Osteoblast (primary cell): ENCODE data around the gene SURF2. TPM values are rescaled to one million over a fixed set of nuclear protein-coding genes. Genes with fewer than 3 reads are reported as not detected.

Source experiments
- DNase-seq: peaks from one replicate; pipeline ENCODE4 v3.0.0; 2011; ENCODE audit warnings: low spot score, mixed read lengths; ENCODE audit not compliant: insufficient read length; ENCODE audit errors: missing footprints
- H2AFZ ChIP-seq: 2 replicates; pipeline ENCODE4 v1.6.0; 2011; ENCODE audit warnings: mild to moderate bottlenecking, low read length
- H3K27ac ChIP-seq: 2 replicates; pipeline ENCODE4 v1.5.1; 2011; ENCODE audit warnings: mild to moderate bottlenecking, low read depth, low read length, moderate library complexity
- H3K27me3 ChIP-seq: 2 replicates; pipeline ENCODE4 v1.6.0; 2012; ENCODE audit warnings: mild to moderate bottlenecking, control low read depth, inconsistent platforms, low read length, moderate library complexity; ENCODE audit not compliant: insufficient read depth
- H3K36me3 ChIP-seq: 2 replicates; pipeline ENCODE4 v1.5.1; 2011; ENCODE audit warnings: mild to moderate bottlenecking, low read length, control low read depth, moderate library complexity; ENCODE audit not compliant: insufficient read depth
- H3K4me1 ChIP-seq: 2 replicates; pipeline ENCODE4 v1.5.1; 2011; ENCODE audit warnings: mild to moderate bottlenecking, low read length, control low read depth, moderate library complexity; ENCODE audit not compliant: insufficient read depth
- H3K4me2 ChIP-seq: 2 replicates; pipeline ENCODE4 v1.6.0; 2011; ENCODE audit warnings: mild to moderate bottlenecking, low read length; ENCODE audit not compliant: insufficient read depth
- H3K4me3 ChIP-seq: fragments of 200-600 bp; sonication (generic); 3 replicates; pipeline ENCODE4 v1.5.1; 2012; ENCODE audit warnings: mild to moderate bottlenecking, low read length, inconsistent platforms; ENCODE audit not compliant: insufficient read depth
- H3K79me2 ChIP-seq: 2 replicates; pipeline ENCODE4 v1.6.0; 2012; ENCODE audit warnings: mild to moderate bottlenecking, low read length, control low read depth, inconsistent platforms; ENCODE audit not compliant: insufficient read depth
- H3K9me3 ChIP-seq: 2 replicates; pipeline ENCODE4 v1.5.1; 2011; ENCODE audit warnings: low read depth, low read length, control low read depth
- H4K20me1 ChIP-seq: 2 replicates; pipeline ENCODE4 v1.6.0; 2012; ENCODE audit warnings: mild to moderate bottlenecking, low read length, control low read depth; ENCODE audit not compliant: insufficient read depth
- CTCF ChIP-seq: IDR thresholded peaks from 2 replicates; pipeline ENCODE4 v1.5.1; 2011; ENCODE audit warnings: mild to moderate bottlenecking, low read depth, low read length, moderate library complexity; ENCODE audit errors: extremely low read depth
- total RNA-seq: library from RNA; depleted of rRNA; stranded (reverse); fragments of >200 nt; gene quantifications from 2 replicates; pipeline ENCODE4 v1.2.3, GENCODE V29; 2012

SURF2 gene
- total RNA-seq, 1 donor = 15.2 TPM

GRCh38 chr9:133383438-133383837 is 27.1 kb downstream of the SURF2 start:
- Histone ChIP-seq H4K20me1 (no peaks in the 10 kb centered on the region), H3K79me2 (no peaks in the 10 kb centered on the region), H3K27ac (no peak overlapping the region), H3K36me3 (no peaks in the 10 kb centered on the region), H3K4me1 (no peaks in the 10 kb centered on the region), H3K9me3 (no peaks in the 10 kb centered on the region), H2AFZ (no peak overlapping the region), H3K4me2 (no peak overlapping the region), H3K4me3 (no peak overlapping the region), H3K27me3 (no peaks in the 10 kb centered on the region)
- no peak for DNase-seq
- TF ChIP-seq CTCF = no peak

- Histone ChIP-seq H3K9me3 (no peaks in the 10 kb centered on the region), H3K27ac (no peak overlapping the region), H3K27me3 (no peaks in the 10 kb centered on the region), H3K79me2 (no peaks in the 10 kb centered on the region), H4K20me1 (no peaks in the 10 kb centered on the region), H3K4me3 (no peak overlapping the region), H3K4me2 (no peak overlapping the region), H2AFZ (no peak overlapping the region), H3K36me3 (no peaks in the 10 kb centered on the region), H3K4me1 (no peaks in the 10 kb centered on the region)
- peak; percentile 49 for DNase-seq
- TF ChIP-seq CTCF = no peak
Observed at GRCh38 chr9:133384736-133385321, 28.5 kb downstream of the SURF2 start.

GRCh38 chr9:133385452-133385851 is 29.1 kb downstream of the SURF2 start:
- Histone ChIP-seq H3K36me3 (no peaks in the 10 kb centered on the region), H3K27me3 (no peaks in the 10 kb centered on the region), H3K9me3 (no peaks in the 10 kb centered on the region), H3K4me2 (no peak overlapping the region), H3K4me1 (no peaks in the 10 kb centered on the region), H2AFZ (no peak overlapping the region), H3K79me2 (no peaks in the 10 kb centered on the region), H3K4me3 (no peak overlapping the region), H4K20me1 (no peaks in the 10 kb centered on the region), H3K27ac (no peak overlapping the region)
- no peak for DNase-seq
- TF ChIP-seq CTCF = no peak

- H3K9me3 ChIP-seq = no peaks in the 10 kb centered on the region
- H3K4me1 ChIP-seq = no peaks in the 10 kb centered on the region
- peak; percentile 41 for DNase-seq
- no peaks in the 10 kb centered on the region for H3K79me2 ChIP-seq
- H3K4me3 ChIP-seq = no peak overlapping the region
- TF ChIP-seq CTCF = no peak
- no peaks in the 10 kb centered on the region for H3K27me3 ChIP-seq
- no peaks in the 10 kb centered on the region for H3K36me3 ChIP-seq
- H3K4me2 ChIP-seq = no peak overlapping the region
- no peak overlapping the region for H2AFZ ChIP-seq
- no peaks in the 10 kb centered on the region for H4K20me1 ChIP-seq
- no peak overlapping the region for H3K27ac ChIP-seq
Observed at GRCh38 chr9:133386338-133386737, 30.0 kb downstream of the SURF2 start.
